HEK293T (cell line): ENCODE measurements around the gene FBXO21.

Experiments
- ARNT ChIP-seq: fragments of 450-650 bp; IDR thresholded peaks from 2 replicates; pipeline ENCODE4 v1.6.1; 2017; ENCODE audit warnings: mild to moderate bottlenecking
- BHLHE40 ChIP-seq: fragments of 450-650 bp; IDR thresholded peaks from 2 replicates; pipeline ENCODE4 v1.6.1; 2016; ENCODE audit warnings: mild to moderate bottlenecking, moderate library complexity, borderline replicate concordance
- ELF4 ChIP-seq: fragments of 450-650 bp; IDR thresholded peaks from 2 replicates; pipeline ENCODE4 v1.6.1; 2017; ENCODE audit warnings: antibody characterized with exemption
- FOXA1 ChIP-seq: fragments of 450-650 bp; IDR thresholded peaks from 2 replicates; pipeline ENCODE4 v1.6.1; 2016; ENCODE audit warnings: mild to moderate bottlenecking
- FOXK2 ChIP-seq: fragments of 450-650 bp; IDR thresholded peaks from 2 replicates; pipeline ENCODE4 v1.6.1; 2016; ENCODE audit warnings: mild to moderate bottlenecking
- FOXM1 ChIP-seq: fragments of 450-650 bp; IDR thresholded peaks from 2 replicates; pipeline ENCODE4 v1.6.1; 2017; ENCODE audit warnings: mild to moderate bottlenecking, borderline replicate concordance
- SUZ12 ChIP-seq: fragments of 450-650 bp; IDR thresholded peaks from 2 replicates; pipeline ENCODE4 v1.6.1; 2016; ENCODE audit warnings: mild to moderate bottlenecking
- TARDBP ChIP-seq: fragments of 450-650 bp; IDR thresholded peaks from 2 replicates; pipeline ENCODE4 v1.6.1; 2016
- TF ChIP-seq, protein P1 (sequence below): fragments of 450-650 bp; IDR thresholded peaks from 2 replicates; pipeline ENCODE4 v1.6.1; 2016

GRCh38 chr12:117093431-117093830 is 96.8 kb downstream of the FBXO21 start:
- no peak for TF ChIP-seq FOXM1
- TF ChIP-seq ARNT, result no peak
- no peak for TF ChIP-seq TARDBP
- TF ChIP-seq BHLHE40, result no peak
- no peak for TF ChIP-seq SUZ12
- no peak for TF ChIP-seq FOXA1
- TF ChIP-seq, protein P1, sequence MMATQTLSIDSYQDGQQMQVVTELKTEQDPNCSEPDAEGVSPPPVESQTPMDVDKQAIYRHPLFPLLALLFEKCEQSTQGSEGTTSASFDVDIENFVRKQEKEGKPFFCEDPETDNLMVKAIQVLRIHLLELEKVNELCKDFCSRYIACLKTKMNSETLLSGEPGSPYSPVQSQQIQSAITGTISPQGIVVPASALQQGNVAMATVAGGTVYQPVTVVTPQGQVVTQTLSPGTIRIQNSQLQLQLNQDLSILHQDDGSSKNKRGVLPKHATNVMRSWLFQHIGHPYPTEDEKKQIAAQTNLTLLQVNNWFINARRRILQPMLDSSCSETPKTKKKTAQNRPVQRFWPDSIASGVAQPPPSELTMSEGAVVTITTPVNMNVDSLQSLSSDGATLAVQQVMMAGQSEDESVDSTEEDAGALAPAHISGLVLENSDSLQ, result no peak
- TF ChIP-seq FOXK2, result no peak
- TF ChIP-seq ELF4, result no peak
